Epithelial cell of esophagus (primary cell): ENCODE measurements around the gene RCL1.

Experiments
- DNase-seq: peaks from one replicate; pipeline ENCODE4 v3.0.0; 2010; ENCODE audit warnings: low read depth
- H3K4me3 ChIP-seq: 2 replicates; pipeline ENCODE4 v1.5.1; 2011; ENCODE audit warnings: mild to moderate bottlenecking, low read length, control low read depth
- CTCF ChIP-seq: IDR thresholded peaks from 2 replicates; pipeline ENCODE4 v1.5.1; 2011; ENCODE audit warnings: low read depth, mild to moderate bottlenecking, low read length, control low read depth, inconsistent platforms; ENCODE audit not compliant: insufficient read depth; ENCODE audit errors: missing control alignments

Gene RCL1

GRCh38 chr9:4875559-4875958, 82.8 kb downstream of the RCL1 start:
- no peak overlapping the region for H3K4me3 ChIP-seq
- TF ChIP-seq CTCF: no peak
- DNase-seq: no peak

- TF ChIP-seq CTCF: no peak
- no peak overlapping the region for H3K4me3 ChIP-seq
- no peak for DNase-seq
Measured at GRCh38 chr9:4879115-4879558, 86.4 kb downstream of the RCL1 start.

GRCh38 chr9:4883326-4883873, 90.7 kb downstream of the RCL1 start:
- TF ChIP-seq CTCF: no peak
- H3K4me3 ChIP-seq: no peak overlapping the region
- DNase-seq: no peak

GRCh38 chr9:4886698-4887097, 94.0 kb downstream of the RCL1 start:
- TF ChIP-seq CTCF: no peak
- no peak for DNase-seq
- no peak overlapping the region for H3K4me3 ChIP-seq

- TF ChIP-seq CTCF: no peak
- DNase-seq: peak; percentile 83
- no peak overlapping the region for H3K4me3 ChIP-seq
Measured at GRCh38 chr9:4887556-4887955, 94.8 kb downstream of the RCL1 start.

- no peak for TF ChIP-seq CTCF
- DNase-seq: no peak
- no peak overlapping the region for H3K4me3 ChIP-seq
Measured at GRCh38 chr9:4890242-4890641, 97.5 kb downstream of the RCL1 start.

- no peak for TF ChIP-seq CTCF
- no peak overlapping the region for H3K4me3 ChIP-seq
- DNase-seq: no peak
Measured at GRCh38 chr9:4890929-4891328, 98.2 kb downstream of the RCL1 start.
